Colonic mucosa (tissue), 4 donors: ENCODE data around the gene ACTBL2. TPM values are rescaled to one million over a fixed set of nuclear protein-coding genes. Genes with fewer than 3 reads are reported as not detected.

Source experiments
- DNase-seq: peaks from one replicate; pipeline ENCODE4 v3.0.0-alpha.2; 2020
- H3K27ac ChIP-seq: fragments of 200-600 bp; one replicate; pipeline ENCODE4 v1.8.0; 2021
- H3K27me3 ChIP-seq: fragments of 200-600 bp; one replicate; pipeline ENCODE4 v1.8.0; 2021
- H3K36me3 ChIP-seq: fragments of 200-600 bp; one replicate; pipeline ENCODE4 v1.8.0; 2021
- H3K4me1 ChIP-seq: fragments of 200-600 bp; one replicate; pipeline ENCODE4 v1.8.0; 2021; ENCODE audit warnings: mild to moderate bottlenecking
- H3K4me3 ChIP-seq: fragments of 200-600 bp; one replicate; pipeline ENCODE4 v1.8.0; 2021
- H3K9ac ChIP-seq, 2 donors: one replicate each; pipeline ENCODE4 v1.7.0; 2013; ENCODE audit warnings: control low read depth in 2 of 2, low read depth in 2 of 2, low read length in 2 of 2
- H3K9me3 ChIP-seq: fragments of 200-600 bp; one replicate; pipeline ENCODE4 v1.8.0; 2021
- CTCF ChIP-seq: fragments of 200-600 bp; IDR thresholded peaks from one replicate; pipeline ENCODE4 v1.8.0; 2022; ENCODE audit warnings: antibody characterized with exemption, mild to moderate bottlenecking
- intact Hi-C: fragments of 100-400 bp; cut with DNase I; formaldehyde crosslinking; loops from one replicate; pipeline ENCODE4 v1.14.1; 2022
- total RNA-seq, 2 donors: library from RNA; stranded (reverse); fragmentation: NEBNext Ultra II Directional in 1 of 2; extraction: Animal tissue kit (Norgen Biotek cat#: 25700) in 1 of 2; gene quantifications; one replicate each; pipeline ENCODE4 v1.2.1, GENCODE V29; 2021
- donor health status: healthy.
- donor health status: DM: no; HTN: no; CAD: no.
- donor health status: DM: no; HTN: no; CAD: no.

ACTBL2 gene
- total RNA-seq, 2 donors from 2014 or later, result not detected

- Histone ChIP-seq H3K27ac (no peak overlapping the region), H3K9me3 (no peaks in the 10 kb centered on the region), H3K27me3 (no peaks in the 10 kb centered on the region), H3K4me3 (no peak overlapping the region), H3K9ac (no peak overlapping the region), H3K4me1 (no peaks in the 10 kb centered on the region), H3K36me3 (no peaks in the 10 kb centered on the region)
- TF ChIP-seq CTCF, result no peak
- intact Hi-C loops, result no loop called here
- no peak for DNase-seq
These were observed 34.6 kb upstream of the ACTBL2 start for GRCh38 chr5:57517250-57517649.

GRCh38 chr5:57513785-57514184, 31.2 kb upstream of the ACTBL2 start:
- H3K4me3 ChIP-seq, result no peak overlapping the region
- no peaks in the 10 kb centered on the region for H3K4me1 ChIP-seq
- no peak overlapping the region for H3K27ac ChIP-seq
- intact Hi-C loops, result no loop called here
- H3K36me3 ChIP-seq, result no peaks in the 10 kb centered on the region
- no peak for TF ChIP-seq CTCF
- H3K9me3 ChIP-seq, result no peaks in the 10 kb centered on the region
- no peaks in the 10 kb centered on the region for H3K27me3 ChIP-seq
- DNase-seq, result no peak
- no peak overlapping the region for H3K9ac ChIP-seq

GRCh38 chr5:57511321-57511720, 28.7 kb upstream of the ACTBL2 start:
- DNase-seq, result no peak
- H3K9me3 ChIP-seq, result no peaks in the 10 kb centered on the region
- intact Hi-C loops, result no loop called here
- no peak overlapping the region for H3K4me3 ChIP-seq
- TF ChIP-seq CTCF, result no peak
- H3K27me3 ChIP-seq, result no peaks in the 10 kb centered on the region
- H3K27ac ChIP-seq, result no peak overlapping the region
- H3K4me1 ChIP-seq, result no peaks in the 10 kb centered on the region
- no peaks in the 10 kb centered on the region for H3K36me3 ChIP-seq
- no peak overlapping the region for H3K9ac ChIP-seq

- Histone ChIP-seq H3K4me3 (no peak overlapping the region), H3K9ac (no peak overlapping the region), H3K4me1 (no peaks in the 10 kb centered on the region), H3K27me3 (no peaks in the 10 kb centered on the region), H3K36me3 (no peaks in the 10 kb centered on the region), H3K27ac (no peak overlapping the region), H3K9me3 (no peaks in the 10 kb centered on the region)
- no peak for DNase-seq
- no peak for TF ChIP-seq CTCF
- intact Hi-C loops, result loop anchor here (10.0 kb wide), 1 partner anchor 955 kb away; the partner anchor contains the start of gene PLK2
These were observed 27.1 kb upstream of the ACTBL2 start for GRCh38 chr5:57509501-57510260.

GRCh38 chr5:57508211-57508610, 25.6 kb upstream of the ACTBL2 start:
- no peaks in the 10 kb centered on the region for H3K9me3 ChIP-seq
- no peak overlapping the region for H3K4me3 ChIP-seq
- H3K36me3 ChIP-seq, result no peaks in the 10 kb centered on the region
- intact Hi-C loops, result loop anchor here (10.0 kb wide), 1 partner anchor 957 kb away; the partner anchor contains the start of gene PLK2
- DNase-seq, result no peak
- no peak overlapping the region for H3K9ac ChIP-seq
- H3K27ac ChIP-seq, result no peak overlapping the region
- TF ChIP-seq CTCF, result no peak
- no peaks in the 10 kb centered on the region for H3K27me3 ChIP-seq
- H3K4me1 ChIP-seq, result no peaks in the 10 kb centered on the region
